K562 (cell line): ENCODE data around the gene COL6A2. TPM values are rescaled to one million over a fixed set of nuclear protein-coding genes. Genes with fewer than 3 reads are reported as not detected.

Experiments used
- ATAC-seq: fragments of 200-7000 bp; cut with Tn5 transposase; 3 replicates; pipeline ENCODE4 v1.9.1; 2020; ENCODE audit warnings: moderate library complexity
- BruUV-seq: library from RNA; stranded (reverse); fragments of 400-500 nt; replicated peaks from 2 replicates; lab custom pipeline; 2021; lab: Mats Ljungman, UMichigan
- CTCF ChIA-PET: fragments of 300-600 bp; formaldehyde crosslinking; extraction: SDS; loops from one replicate; lab custom pipeline; 2021; ENCODE audit warnings: low intra/inter-chr PET ratio; lab: Yijun Ruan, JAX
- POLR2A ChIA-PET: fragments of 300-600, 350-650 bp; sonication (Branson Sonifier 250); formaldehyde crosslinking; extraction: SDS; loops from one replicate; lab custom pipeline; 2021; ENCODE audit warnings: antibody characterized with exemption, inconsistent platforms; lab: Yijun Ruan, JAX
- DNase-seq, 4 experiments: peaks; one replicate each; pipeline versions ENCODE4 v3.0.0 to v3.0.0-alpha.2; 2011 to 2018; ENCODE audit warnings: low spot score in 3 of 4, mixed read lengths in 3 of 4; ENCODE audit errors: extremely low read depth in 1 of 4
- FAIRE-seq: peaks from 2 replicates; lab custom pipeline; 2011; peaks lifted over from hg19 to GRCh38; lab: Jason Lieb, UNC
- H2AFZ ChIP-seq: 2 replicates; pipeline ENCODE4 v1.6.0; 2011; ENCODE audit warnings: low read depth, low read length, control low read depth, inconsistent platforms
- H3K27ac ChIP-seq: fragments of 200-600 bp; 3 replicates; pipeline ENCODE4 v1.8.0; 2011; ENCODE audit warnings: low read depth, mild to moderate bottlenecking, control low read depth, inconsistent platforms, low read length, moderate library complexity, mixed read lengths; ENCODE audit errors: extremely low read depth
- H3K27me3 ChIP-seq, 2 experiments: fragments of 300-600 bp in 1 of 2; 2 replicates in 1 of 2; 3 replicates in 1 of 2; pipeline versions ENCODE4 v1.6.0 to v1.8.0; 2011; ENCODE audit warnings: inconsistent platforms in 2 of 2, low read length in 2 of 2, mild to moderate bottlenecking in 1 of 2, mixed read lengths in 1 of 2, moderate library complexity in 1 of 2; ENCODE audit not compliant: control insufficient read depth in 2 of 2, insufficient read depth in 2 of 2
- H3K36me3 ChIP-seq: fragments of 300-600 bp; 3 replicates; pipeline ENCODE4 v1.8.0; 2011; ENCODE audit warnings: mild to moderate bottlenecking, low read length, inconsistent platforms; ENCODE audit not compliant: control insufficient read depth, insufficient read depth
- H3K4me1 ChIP-seq, 2 experiments: fragments of 200-600 bp in 1 of 2; replicated peaks in 1 of 2; 2 replicates in 1 of 2; 3 replicates in 1 of 2; pipeline versions ENCODE4 v1.5.1 to v1.8.0; 2011; ENCODE audit warnings: inconsistent platforms in 2 of 2, low read length in 2 of 2, mild to moderate bottlenecking in 1 of 2, mixed read lengths in 1 of 2, moderate library complexity in 1 of 2; ENCODE audit not compliant: control insufficient read depth in 2 of 2, insufficient read depth in 2 of 2
- H3K4me2 ChIP-seq: 2 replicates; pipeline ENCODE4 v1.6.1; 2011; ENCODE audit warnings: low read length, control low read depth, inconsistent platforms, mixed read lengths; ENCODE audit not compliant: insufficient read depth
- H3K4me3 ChIP-seq: fragments of 200-600 bp; sonication (generic), shearing (Covaris generic); 2 replicates; pipeline ENCODE4 v1.5.1; 2016; ENCODE audit warnings: control low read depth, inconsistent platforms
- H3K79me2 ChIP-seq: fragments of 200-600 bp; 3 replicates; pipeline ENCODE4 v1.8.0; 2011; ENCODE audit warnings: low read length, inconsistent platforms; ENCODE audit not compliant: control insufficient read depth, insufficient read depth
- H3K9ac ChIP-seq, 2 experiments: 2 replicates each; pipeline versions ENCODE4 v1.6.0 to v1.6.1; 2011; ENCODE audit warnings: low read depth in 2 of 2, low read length in 2 of 2, control low read depth in 1 of 2, inconsistent platforms in 1 of 2, mild to moderate bottlenecking in 1 of 2, mixed read lengths in 1 of 2; ENCODE audit not compliant: insufficient read depth in 1 of 2
- H3K9me1 ChIP-seq: one replicate; pipeline ENCODE4 v1.6.0; 2011; ENCODE audit warnings: inconsistent platforms, mild to moderate bottlenecking, low read length, moderate library complexity; ENCODE audit not compliant: control insufficient read depth, insufficient read depth
- H3K9me3 ChIP-seq: replicated peaks from 2 replicates; pipeline ENCODE4 v1.5.1; 2011; ENCODE audit warnings: low read depth, low read length, inconsistent platforms; ENCODE audit not compliant: control insufficient read depth, insufficient read depth
- H4K20me1 ChIP-seq: replicated peaks from 2 replicates; pipeline ENCODE4 v1.6.1; 2011; ENCODE audit warnings: low read length, inconsistent platforms, mixed read lengths; ENCODE audit not compliant: control insufficient read depth, insufficient read depth
- BRD4 ChIP-seq: fragments of 200-600 bp; sonication (generic); IDR thresholded peaks from 2 replicates; pipeline ENCODE4 v1.6.1; 2017; ENCODE audit warnings: inconsistent platforms
- DPF2 ChIP-seq: fragments of 450-650 bp; IDR thresholded peaks from 2 replicates; pipeline ENCODE4 v1.6.1; 2016
- NCOR1 ChIP-seq: fragments of 450-650 bp; IDR thresholded peaks from 2 replicates; pipeline ENCODE4 v1.6.1; 2016; ENCODE audit warnings: mild to moderate bottlenecking, moderate library complexity
- ZBTB33 ChIP-seq: sonication (generic); formaldehyde crosslinking; IDR thresholded peaks from 2 replicates; pipeline ENCODE4 v1.8.1; 2023; ENCODE audit warnings: mild to moderate bottlenecking, missing genetic modification reagents
- ZNF282 ChIP-seq: sonication (generic); formaldehyde crosslinking; IDR thresholded peaks from 2 replicates; pipeline ENCODE4 v1.8.1; 2023; ENCODE audit warnings: missing genetic modification reagents
- ZNF77 ChIP-seq: fragments of 250-450 bp; sonication (Bioruptor Pico); IDR thresholded peaks from 2 replicates; pipeline ENCODE4 v1.5.0; 2020
- WGBS: fragments of 100-300 bp; shearing (Covaris generic); methylation state at CpG from one replicate; pipeline ENCODE4 v1.1.6; 2016; ENCODE audit warnings: low coverage, mixed read lengths; ENCODE audit not compliant: insufficient coverage; ENCODE audit errors: missing lambda C conversion rate; 5-methylcytosine and 5-hydroxymethylcytosine counted together
- in situ Hi-C: fragments of 300-500 bp; cut with MboI; formaldehyde crosslinking; loops from 4 replicates; pipeline ENCODE4 v1.15.0; 2018; ENCODE audit warnings: inconsistent platforms, mixed read lengths
- intact Hi-C: fragments of 100-400 bp; cut with micrococcal nuclease; formaldehyde crosslinking; loops from 2 replicates; pipeline ENCODE4 v1.14.2; 2022
- polyA plus RNA-seq, 8 experiments: library from polyadenylated mRNA; depleted of rRNA in 4 of 8; stranded (reverse) in 5 of 8; unstranded in 3 of 8; fragments of >200 nt; fragmentation: Nextera tagmentation in 2 of 8; fragmentation: Illumina TruSeq in 1 of 8; extraction: Ambion mirVana in 2 of 8; extraction: Trizol in 1 of 8; gene quantifications; 2 replicates each; pipeline versions ENCODE4 v1.2.1 to v1.2.3, GENCODE V29; 2011 to 2014; ENCODE audit warnings: inconsistent platforms in 1 of 8, missing spikeins in 1 of 8
- total RNA-seq, 7 experiments: library from RNA; depleted of rRNA in 6 of 7; stranded (reverse); fragments of >200 nt in 6 of 7; fragmentation: Illumina TruSeq in 2 of 7; extraction: Trizol in 2 of 7; gene quantifications; 2 replicates each; pipeline versions ENCODE4 v1.2.1 to v1.2.3, GENCODE V29; 2011 to 2021; ENCODE audit warnings: low replicate concordance in 1 of 7
- TF ChIP-seq, protein P1 (sequence below): sonication (generic); formaldehyde crosslinking; IDR thresholded peaks from 2 replicates; pipeline ENCODE4 v1.8.1; 2022; ENCODE audit warnings: missing genetic modification reagents

The COL6A2 gene
- total and polyA plus RNA-seq, 9 of the 15 experiments (the other 6 are each of a cell fraction or from before 2014, with no cell fraction given) = 0.07 to 1.1 (median 0.24) TPM; not detected in 3

GRCh38 chr21:46145840-46146691, 48.2 kb downstream of the COL6A2 start:
- Histone ChIP-seq H3K36me3 (no peaks in the 10 kb centered on the region), H3K9me3 (peaks cover 3% of the 10 kb centered on the region; the same call in 1 of the 2 replicates), H4K20me1 (no peaks in the 10 kb centered on the region), H3K27ac (no peak overlapping the region), H3K4me1 (peaks cover 5 to 55% of the 10 kb centered on the region in 2 experiments; a peak in 4 of 5 replicates), H2AFZ (no peak overlapping the region), H3K27me3 (no peaks in the 10 kb centered on the region), H3K9ac (no peak overlapping the region), H3K79me2 (no peaks in the 10 kb centered on the region), H3K4me3 (no peak overlapping the region), H3K9me1 (no peaks in the 10 kb centered on the region), H3K4me2 (no peak overlapping the region)
- no TSS peak for BruUV-seq
- ATAC-seq = no peak
- in situ Hi-C loops = no loop called here
- no peak for TF ChIP-seq ZNF282
- TF ChIP-seq, protein P1, sequence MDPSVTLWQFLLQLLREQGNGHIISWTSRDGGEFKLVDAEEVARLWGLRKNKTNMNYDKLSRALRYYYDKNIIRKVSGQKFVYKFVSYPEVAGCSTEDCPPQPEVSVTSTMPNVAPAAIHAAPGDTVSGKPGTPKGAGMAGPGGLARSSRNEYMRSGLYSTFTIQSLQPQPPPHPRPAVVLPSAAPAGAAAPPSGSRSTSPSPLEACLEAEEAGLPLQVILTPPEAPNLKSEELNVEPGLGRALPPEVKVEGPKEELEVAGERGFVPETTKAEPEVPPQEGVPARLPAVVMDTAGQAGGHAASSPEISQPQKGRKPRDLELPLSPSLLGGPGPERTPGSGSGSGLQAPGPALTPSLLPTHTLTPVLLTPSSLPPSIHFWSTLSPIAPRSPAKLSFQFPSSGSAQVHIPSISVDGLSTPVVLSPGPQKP (CRISPR knock-in tag) = no peak
- TF ChIP-seq ZNF77 = no peak
- TF ChIP-seq NCOR1 = no peak
- no peak for TF ChIP-seq DPF2
- TF ChIP-seq ZBTB33 (CRISPR knock-in tag) = peak; percentile 68
- TF ChIP-seq BRD4 = no peak
- 88% methylated on average over 29 of the region's 60 CpGs for WGBS
- DNase-seq = no peak
- no peak for FAIRE-seq
- CTCF ChIA-PET = interaction anchor here (1.6 kb wide), 1 partner anchor 140 kb away, joined by 9 read pairs; the partner anchor contains the start of genes MCM3AP and YBEY
- intact Hi-C loops = loop anchor here (10.0 kb wide), 2 partner anchors 139 to 319 kb away; partner anchors contain the start of genes MCM3AP and YBEY
- POLR2A ChIA-PET = no interaction called here
